GM11168 (cell line): ENCODE measurements around the gene SEMA4F.

Experiments used
- in situ Hi-C: fragments of 300-500 bp; cut with MboI; formaldehyde crosslinking; loops from one replicate; pipeline ENCODE4 v1.12.0; 2022; ENCODE audit warnings: low sequenced_read_pairs; ENCODE audit not compliant: unreplicated experiment

SEMA4F gene

GRCh38 chr2:74700643-74701372, 46.8 kb downstream of the SEMA4F start:
- in situ Hi-C loops: no loop called here

- in situ Hi-C loops: no loop called here
Measured at GRCh38 chr2:74702001-74702715, 48.1 kb downstream of the SEMA4F start.

- in situ Hi-C loops: no loop called here
Measured at GRCh38 chr2:74703373-74703772, 49.3 kb downstream of the SEMA4F start.

GRCh38 chr2:74704216-74704615, 50.2 kb downstream of the SEMA4F start:
- in situ Hi-C loops: no loop called here

- in situ Hi-C loops: no loop called here
Measured at GRCh38 chr2:74706741-74707140, 52.7 kb downstream of the SEMA4F start.

GRCh38 chr2:74707837-74708236, 53.8 kb downstream of the SEMA4F start:
- in situ Hi-C loops: no loop called here

GRCh38 chr2:74708296-74708695, 54.2 kb downstream of the SEMA4F start:
- in situ Hi-C loops: no loop called here

- in situ Hi-C loops: no loop called here
Measured at GRCh38 chr2:74708883-74709282, 54.8 kb downstream of the SEMA4F start.

GRCh38 chr2:74712223-74713053, 58.4 kb downstream of the SEMA4F start:
- in situ Hi-C loops: no loop called here

GRCh38 chr2:74714691-74715080, 60.6 kb downstream of the SEMA4F start:
- in situ Hi-C loops: loop anchor here (5.0 kb wide), 1 partner anchor 158 kb away; no protein-coding TSS in a partner anchor

GRCh38 chr2:74715081-74715791, 61.2 kb downstream of the SEMA4F start:
- in situ Hi-C loops: loop anchor here (5.0 kb wide), 1 partner anchor 157 kb away; no protein-coding TSS in a partner anchor

- in situ Hi-C loops: loop anchor here (5.0 kb wide), 1 partner anchor 156 kb away; no protein-coding TSS in a partner anchor
Measured at GRCh38 chr2:74715880-74716279, 61.8 kb downstream of the SEMA4F start.

- in situ Hi-C loops: loop anchor here (5.0 kb wide), 1 partner anchor 153 kb away; no protein-coding TSS in a partner anchor
Measured at GRCh38 chr2:74719066-74719465, 65.0 kb downstream of the SEMA4F start.

GRCh38 chr2:74721316-74721715, 67.3 kb downstream of the SEMA4F start:
- in situ Hi-C loops: no loop called here

- in situ Hi-C loops: no loop called here
Measured at GRCh38 chr2:74724496-74724895, 70.4 kb downstream of the SEMA4F start.

- in situ Hi-C loops: no loop called here
Measured at GRCh38 chr2:74725287-74725686, 71.2 kb downstream of the SEMA4F start.

- in situ Hi-C loops: no loop called here
Measured at GRCh38 chr2:74728842-74729241, 74.8 kb downstream of the SEMA4F start.

- in situ Hi-C loops: no loop called here
Measured at GRCh38 chr2:74730530-74730929, 76.5 kb downstream of the SEMA4F start.
